K562 (cell line): Measurements from ENCODE around the gene SLC24A3. TPM values are rescaled to one million over a fixed set of nuclear protein-coding genes. Genes with fewer than 3 reads are reported as not detected.

Experiments
- ATAC-seq: fragments of 200-7000 bp; cut with Tn5 transposase; 3 replicates; pipeline ENCODE4 v1.9.1; 2020; ENCODE audit warnings: moderate library complexity
- BruUV-seq: library from RNA; stranded (reverse); fragments of 400-500 nt; replicated peaks from 2 replicates; lab custom pipeline; 2021; lab: Mats Ljungman, UMichigan
- CTCF ChIA-PET: fragments of 300-600 bp; formaldehyde crosslinking; extraction: SDS; loops from one replicate; lab custom pipeline; 2021; ENCODE audit warnings: low intra/inter-chr PET ratio; lab: Yijun Ruan, JAX
- POLR2A ChIA-PET: fragments of 300-600, 350-650 bp; sonication (Branson Sonifier 250); formaldehyde crosslinking; extraction: SDS; loops from one replicate; lab custom pipeline; 2021; ENCODE audit warnings: antibody characterized with exemption, inconsistent platforms; lab: Yijun Ruan, JAX
- DNase-seq, 4 experiments: peaks; one replicate each; pipeline versions ENCODE4 v3.0.0 to v3.0.0-alpha.2; 2011 to 2018; ENCODE audit warnings: low spot score in 3 of 4, mixed read lengths in 3 of 4; ENCODE audit errors: extremely low read depth in 1 of 4
- FAIRE-seq: peaks from 2 replicates; lab custom pipeline; 2011; peaks lifted over from hg19 to GRCh38; lab: Jason Lieb, UNC
- H2AFZ ChIP-seq: 2 replicates; pipeline ENCODE4 v1.6.0; 2011; ENCODE audit warnings: low read depth, low read length, control low read depth, inconsistent platforms
- H3K27ac ChIP-seq: fragments of 200-600 bp; 3 replicates; pipeline ENCODE4 v1.8.0; 2011; ENCODE audit warnings: low read depth, mild to moderate bottlenecking, control low read depth, inconsistent platforms, low read length, moderate library complexity, mixed read lengths; ENCODE audit errors: extremely low read depth
- H3K27me3 ChIP-seq, 2 experiments: fragments of 300-600 bp in 1 of 2; 2 replicates in 1 of 2; 3 replicates in 1 of 2; pipeline versions ENCODE4 v1.6.0 to v1.8.0; 2011; ENCODE audit warnings: inconsistent platforms in 2 of 2, low read length in 2 of 2, mild to moderate bottlenecking in 1 of 2, mixed read lengths in 1 of 2, moderate library complexity in 1 of 2; ENCODE audit not compliant: control insufficient read depth in 2 of 2, insufficient read depth in 2 of 2
- H3K36me3 ChIP-seq: fragments of 300-600 bp; 3 replicates; pipeline ENCODE4 v1.8.0; 2011; ENCODE audit warnings: mild to moderate bottlenecking, low read length, inconsistent platforms; ENCODE audit not compliant: control insufficient read depth, insufficient read depth
- H3K4me1 ChIP-seq, 2 experiments: fragments of 200-600 bp in 1 of 2; replicated peaks in 1 of 2; 2 replicates in 1 of 2; 3 replicates in 1 of 2; pipeline versions ENCODE4 v1.5.1 to v1.8.0; 2011; ENCODE audit warnings: inconsistent platforms in 2 of 2, low read length in 2 of 2, mild to moderate bottlenecking in 1 of 2, mixed read lengths in 1 of 2, moderate library complexity in 1 of 2; ENCODE audit not compliant: control insufficient read depth in 2 of 2, insufficient read depth in 2 of 2
- H3K4me2 ChIP-seq: 2 replicates; pipeline ENCODE4 v1.6.1; 2011; ENCODE audit warnings: low read length, control low read depth, inconsistent platforms, mixed read lengths; ENCODE audit not compliant: insufficient read depth
- H3K4me3 ChIP-seq: fragments of 200-600 bp; sonication (generic), shearing (Covaris generic); 2 replicates; pipeline ENCODE4 v1.5.1; 2016; ENCODE audit warnings: control low read depth, inconsistent platforms
- H3K79me2 ChIP-seq: fragments of 200-600 bp; 3 replicates; pipeline ENCODE4 v1.8.0; 2011; ENCODE audit warnings: low read length, inconsistent platforms; ENCODE audit not compliant: control insufficient read depth, insufficient read depth
- H3K9ac ChIP-seq, 2 experiments: 2 replicates each; pipeline versions ENCODE4 v1.6.0 to v1.6.1; 2011; ENCODE audit warnings: low read depth in 2 of 2, low read length in 2 of 2, control low read depth in 1 of 2, inconsistent platforms in 1 of 2, mild to moderate bottlenecking in 1 of 2, mixed read lengths in 1 of 2; ENCODE audit not compliant: insufficient read depth in 1 of 2
- H3K9me1 ChIP-seq: one replicate; pipeline ENCODE4 v1.6.0; 2011; ENCODE audit warnings: inconsistent platforms, mild to moderate bottlenecking, low read length, moderate library complexity; ENCODE audit not compliant: control insufficient read depth, insufficient read depth
- H3K9me3 ChIP-seq: replicated peaks from 2 replicates; pipeline ENCODE4 v1.5.1; 2011; ENCODE audit warnings: low read depth, low read length, inconsistent platforms; ENCODE audit not compliant: control insufficient read depth, insufficient read depth
- H4K20me1 ChIP-seq: replicated peaks from 2 replicates; pipeline ENCODE4 v1.6.1; 2011; ENCODE audit warnings: low read length, inconsistent platforms, mixed read lengths; ENCODE audit not compliant: control insufficient read depth, insufficient read depth
- CCNT2 ChIP-seq: IDR thresholded peaks from 2 replicates; pipeline ENCODE4 v1.6.1; 2011; ENCODE audit warnings: borderline replicate concordance, low read depth, mild to moderate bottlenecking, moderate library complexity, mixed read lengths, low read length; ENCODE audit not compliant: insufficient read length; ENCODE audit errors: extremely low read depth
- CEBPG ChIP-seq, 3 experiments: fragments of 200-800 bp in 1 of 3; sonication (Bioruptor generic) in 1 of 3; sonication (generic) in 1 of 3; formaldehyde crosslinking in 1 of 3; IDR thresholded peaks in 2 of 3; conservative IDR thresholded peaks in 1 of 3; 2 replicates each; pipeline versions ENCODE4 v1.6.1 to v1.8.0; 2016 to 2022; ENCODE audit warnings: missing compliant biosample characterization in 2 of 3, missing genetic modification characterization in 2 of 3, mild to moderate bottlenecking in 1 of 3, missing genetic modification reagents in 1 of 3
- COPS2 ChIP-seq: fragments of 450-650 bp; conservative IDR thresholded peaks from 2 replicates; pipeline ENCODE4 v1.6.1; 2016; ENCODE audit warnings: mild to moderate bottlenecking, moderate library complexity
- DNMT1 ChIP-seq: fragments of 450-650 bp; IDR thresholded peaks from 2 replicates; pipeline ENCODE4 v1.6.1; 2016; ENCODE audit warnings: antibody characterized with exemption, mild to moderate bottlenecking
- ELF1 ChIP-seq: fragments of 200-800 bp; sonication (Bioruptor generic); IDR thresholded peaks from 2 replicates; pipeline ENCODE4 v1.6.1; 2016; ENCODE audit warnings: missing genetic modification characterization, missing compliant biosample characterization
- FOXO4 ChIP-seq: fragments of 450-650 bp; formaldehyde crosslinking; IDR thresholded peaks from 2 replicates; pipeline ENCODE4 v1.4.0; 2020; ENCODE audit warnings: mild to moderate bottlenecking, moderate library complexity
- FOXP4 ChIP-seq: sonication (generic); formaldehyde crosslinking; IDR thresholded peaks from 2 replicates; pipeline ENCODE4 v1.8.0; 2022; ENCODE audit warnings: mild to moderate bottlenecking, missing genetic modification reagents, borderline replicate concordance
- ZNF224 ChIP-seq: sonication (generic); formaldehyde crosslinking; IDR thresholded peaks from 2 replicates; pipeline ENCODE4 v1.8.0; 2022; ENCODE audit warnings: mild to moderate bottlenecking, missing genetic modification reagents
- whole genome bisulfite sequencing: fragments of 100-300 bp; shearing (Covaris generic); methylation state at CpG from one replicate; pipeline ENCODE4 v1.1.6; 2016; ENCODE audit warnings: low coverage, mixed read lengths; ENCODE audit not compliant: insufficient coverage; ENCODE audit errors: missing lambda C conversion rate; 5-methylcytosine and 5-hydroxymethylcytosine counted together
- in situ Hi-C: fragments of 300-500 bp; cut with MboI; formaldehyde crosslinking; loops from 4 replicates; pipeline ENCODE4 v1.15.0; 2018; ENCODE audit warnings: inconsistent platforms, mixed read lengths
- intact Hi-C: fragments of 100-400 bp; cut with micrococcal nuclease; formaldehyde crosslinking; loops from 2 replicates; pipeline ENCODE4 v1.14.2; 2022
- polyA plus RNA-seq, 8 experiments: library from polyadenylated mRNA; depleted of rRNA in 4 of 8; stranded (reverse) in 5 of 8; unstranded in 3 of 8; fragments of >200 nt; fragmentation: Nextera tagmentation in 2 of 8; fragmentation: Illumina TruSeq in 1 of 8; extraction: Ambion mirVana in 2 of 8; extraction: Trizol in 1 of 8; gene quantifications; 2 replicates each; pipeline versions ENCODE4 v1.2.1 to v1.2.3, GENCODE V29; 2011 to 2014; ENCODE audit warnings: inconsistent platforms in 1 of 8, missing spikeins in 1 of 8
- total RNA-seq, 7 experiments: library from RNA; depleted of rRNA in 6 of 7; stranded (reverse); fragments of >200 nt in 6 of 7; fragmentation: Illumina TruSeq in 2 of 7; extraction: Trizol in 2 of 7; gene quantifications; 2 replicates each; pipeline versions ENCODE4 v1.2.1 to v1.2.3, GENCODE V29; 2011 to 2021; ENCODE audit warnings: low replicate concordance in 1 of 7
- TF ChIP-seq, protein P1 (sequence below): sonication (generic); formaldehyde crosslinking; IDR thresholded peaks from 2 replicates; pipeline ENCODE4 v1.8.1; 2023; ENCODE audit warnings: mild to moderate bottlenecking, missing genetic modification reagents
- TF ChIP-seq, protein P2 (sequence below): fragments of 250-450 bp; sonication (Bioruptor Pico); IDR thresholded peaks from 2 replicates; pipeline ENCODE4 v1.5.1; 2021; ENCODE audit warnings: mild to moderate bottlenecking

SLC24A3 gene
- total and polyA plus RNA-seq, 9 of the 15 experiments (the other 6 are each of a cell fraction or from before 2014, with no cell fraction given), result not detected

DNA sequence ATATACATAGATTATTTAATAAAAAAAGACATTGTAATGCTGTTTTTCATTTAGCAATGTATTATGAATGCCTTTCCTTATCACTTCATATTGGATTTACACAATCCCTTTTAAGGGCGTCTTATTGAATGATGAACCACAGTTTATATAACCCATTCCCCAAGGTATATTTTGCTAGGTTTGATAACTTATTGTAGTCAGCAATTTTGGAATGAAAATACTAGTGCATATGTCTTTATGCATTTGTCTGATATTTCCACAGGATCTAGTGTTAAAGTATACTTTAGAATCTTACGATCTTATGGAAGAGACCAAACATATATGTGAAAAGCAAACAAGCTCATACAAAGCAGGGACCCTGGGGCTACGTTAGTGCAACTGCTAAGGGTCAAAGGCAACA lies 365.2 kb downstream of the SLC24A3 start:
- DNase-seq (no peak), ATAC-seq (no peak), FAIRE-seq (no peak)
- H3K4me3 ChIP-seq, result no peak overlapping the region
- ChIA-PET POLR2A (no interaction called here), CTCF (no interaction called here)
- in situ Hi-C loops, result loop anchor here (25.0 kb wide), 1 partner anchor 365 kb away; the partner anchor contains the start of gene SLC24A3
- H3K36me3 ChIP-seq, result no peaks in the 10 kb centered on the region
- no peaks in the 10 kb centered on the region for H3K9me3 ChIP-seq
- H3K4me2 ChIP-seq, result no peak overlapping the region
- TF ChIP-seq, protein P1, sequence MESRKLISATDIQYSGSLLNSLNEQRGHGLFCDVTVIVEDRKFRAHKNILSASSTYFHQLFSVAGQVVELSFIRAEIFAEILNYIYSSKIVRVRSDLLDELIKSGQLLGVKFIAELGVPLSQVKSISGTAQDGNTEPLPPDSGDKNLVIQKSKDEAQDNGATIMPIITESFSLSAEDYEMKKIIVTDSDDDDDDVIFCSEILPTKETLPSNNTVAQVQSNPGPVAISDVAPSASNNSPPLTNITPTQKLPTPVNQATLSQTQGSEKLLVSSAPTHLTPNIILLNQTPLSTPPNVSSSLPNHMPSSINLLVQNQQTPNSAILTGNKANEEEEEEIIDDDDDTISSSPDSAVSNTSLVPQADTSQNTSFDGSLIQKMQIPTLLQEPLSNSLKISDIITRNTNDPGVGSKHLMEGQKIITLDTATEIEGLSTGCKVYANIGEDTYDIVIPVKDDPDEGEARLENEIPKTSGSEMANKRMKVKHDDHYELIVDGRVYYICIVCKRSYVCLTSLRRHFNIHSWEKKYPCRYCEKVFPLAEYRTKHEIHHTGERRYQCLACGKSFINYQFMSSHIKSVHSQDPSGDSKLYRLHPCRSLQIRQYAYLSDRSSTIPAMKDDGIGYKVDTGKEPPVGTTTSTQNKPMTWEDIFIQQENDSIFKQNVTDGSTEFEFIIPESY (CRISPR knock-in tag), result no peak
- TF ChIP-seq DNMT1 (no peak), CEBPG (CRISPR knock-in tag; IDR thresholded peaks at IDR 0.05) (no peak), CEBPG (tag; conservative IDR thresholded peaks at IDR 0.05 in 1 of 2, IDR thresholded peaks at IDR 0.05 in 1 of 2) (no peak), FOXP4 (CRISPR knock-in tag) (no peak), ZNF224 (CRISPR knock-in tag) (no peak), ELF1 (tag) (no peak), FOXO4 (CRISPR knock-in tag) (no peak), CCNT2 (no peak), COPS2 (no peak)
- TF ChIP-seq, protein P2, sequence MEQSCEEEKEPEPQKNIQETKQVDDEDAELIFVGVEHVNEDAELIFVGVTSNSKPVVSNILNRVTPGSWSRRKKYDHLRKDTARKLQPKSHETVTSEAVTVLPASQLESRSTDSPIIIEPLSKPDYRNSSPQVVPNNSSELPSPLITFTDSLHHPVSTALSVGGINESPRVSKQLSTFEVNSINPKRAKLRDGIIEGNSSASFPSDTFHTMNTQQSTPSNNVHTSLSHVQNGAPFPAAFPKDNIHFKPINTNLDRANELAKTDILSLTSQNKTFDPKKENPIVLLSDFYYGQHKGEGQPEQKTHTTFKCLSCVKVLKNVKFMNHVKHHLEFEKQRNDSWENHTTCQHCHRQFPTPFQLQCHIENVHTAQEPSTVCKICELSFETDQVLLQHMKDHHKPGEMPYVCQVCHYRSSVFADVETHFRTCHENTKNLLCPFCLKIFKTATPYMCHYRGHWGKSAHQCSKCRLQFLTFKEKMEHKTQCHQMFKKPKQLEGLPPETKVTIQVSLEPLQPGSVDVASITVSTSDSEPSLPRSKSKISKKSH, result no peak
- intact Hi-C loops, result no loop called here
- no TSS peak for BruUV-seq
- H3K9ac ChIP-seq, result no peak overlapping the region
- H4K20me1 ChIP-seq, result no peaks in the 10 kb centered on the region
- no peak overlapping the region for H3K27ac ChIP-seq
- H3K79me2 ChIP-seq, result no peaks in the 10 kb centered on the region
- H2AFZ ChIP-seq, result no peak overlapping the region
- H3K9me1 ChIP-seq, result no peaks in the 10 kb centered on the region
- H3K4me1 ChIP-seq, result no peaks in the 10 kb centered on the region
- no peaks in the 10 kb centered on the region for H3K27me3 ChIP-seq
- 0% methylated on average over 3 of the region's 3 CpGs for WGBS
